AG04450 (cell line): ENCODE data around the gene IL16. TPM values are rescaled to one million over a fixed set of nuclear protein-coding genes. Genes with fewer than 3 reads are reported as not detected.
A peak's percentile ranks its signal among the peaks of the same experiment; 100 is the strongest.

Source experiments
- CTCF ChIA-PET: fragments of 300-600, 350-600 bp; formaldehyde crosslinking; extraction: SDS; loops from one replicate; lab custom pipeline; 2022; ENCODE audit warnings: antibody characterized with exemption, inconsistent platforms; lab: Charles Lee
- POLR2A ChIA-PET: fragments of 350-600 bp; formaldehyde crosslinking; extraction: SDS; loops from one replicate; lab custom pipeline; 2021; ENCODE audit warnings: antibody characterized with exemption, inconsistent platforms; lab: Yijun Ruan, JAX
- DNase-seq: peaks from one replicate; pipeline ENCODE4 v3.0.0-alpha.2; 2011; ENCODE audit warnings: low read depth, low spot score
- H3K27ac ChIP-seq: one replicate; pipeline ENCODE4 v1.5.1; 2012; ENCODE audit warnings: low read depth, low read length, control low read depth
- H3K27me3 ChIP-seq: one replicate; pipeline ENCODE4 v1.6.0; 2012; ENCODE audit warnings: low read length; ENCODE audit not compliant: control insufficient read depth, insufficient read depth
- H3K4me3 ChIP-seq: 2 replicates; pipeline ENCODE4 v1.5.1; 2011; ENCODE audit warnings: mild to moderate bottlenecking, low read depth, low read length, control low read depth
- H3K9me3 ChIP-seq: 2 replicates; pipeline ENCODE4 v1.5.1; 2012; ENCODE audit warnings: low read length; ENCODE audit not compliant: control insufficient read depth, insufficient read depth
- polyA plus RNA-seq: library from polyadenylated mRNA; depleted of rRNA; stranded (reverse); fragments of >200 nt; gene quantifications from 2 replicates; pipeline ENCODE4 v1.2.3, GENCODE V29; 2011
- TF ChIP-seq, protein P1 (sequence below): IDR thresholded peaks from 2 replicates; pipeline ENCODE4 v1.5.1; 2011; ENCODE audit warnings: low read depth, low read length, control low read depth, inconsistent platforms

IL16 gene
- polyA plus RNA-seq, 1 experiment, result 3.8 TPM

DNA sequence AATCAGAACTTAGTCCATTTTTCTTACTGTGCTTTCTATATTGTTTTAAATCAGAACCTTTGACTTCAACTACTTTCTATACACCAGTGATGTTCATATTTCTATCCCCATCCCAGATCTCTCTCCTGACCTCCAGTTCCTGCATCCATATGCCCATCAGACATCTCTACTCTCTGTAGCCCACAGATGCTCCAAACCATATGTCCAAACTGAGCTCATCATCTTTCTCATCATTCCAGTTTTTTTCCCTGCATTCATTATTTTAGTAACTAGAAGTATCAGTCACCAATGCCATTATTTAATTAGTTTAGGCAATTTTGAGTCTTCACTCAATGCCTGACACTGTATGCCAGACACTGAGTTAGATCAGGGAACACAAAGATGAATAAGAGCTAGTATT, 25.4 kb upstream of the IL16 start:
- Histone ChIP-seq H3K27ac (no peak overlapping the region), H3K4me3 (no peak overlapping the region), H3K9me3 (no peaks in the 10 kb centered on the region), H3K27me3 (peaks cover 2% of the 10 kb centered on the region)
- no peak for DNase-seq
- POLR2A ChIA-PET, result no interaction called here
- CTCF ChIA-PET, result interaction anchor here (0.9 to 1.9 kb wide), 4 partner anchors 11 to 95 kb away, joined by 3 to 11 read pairs (median 4); no protein-coding TSS in a partner anchor
- TF ChIP-seq, protein P1, sequence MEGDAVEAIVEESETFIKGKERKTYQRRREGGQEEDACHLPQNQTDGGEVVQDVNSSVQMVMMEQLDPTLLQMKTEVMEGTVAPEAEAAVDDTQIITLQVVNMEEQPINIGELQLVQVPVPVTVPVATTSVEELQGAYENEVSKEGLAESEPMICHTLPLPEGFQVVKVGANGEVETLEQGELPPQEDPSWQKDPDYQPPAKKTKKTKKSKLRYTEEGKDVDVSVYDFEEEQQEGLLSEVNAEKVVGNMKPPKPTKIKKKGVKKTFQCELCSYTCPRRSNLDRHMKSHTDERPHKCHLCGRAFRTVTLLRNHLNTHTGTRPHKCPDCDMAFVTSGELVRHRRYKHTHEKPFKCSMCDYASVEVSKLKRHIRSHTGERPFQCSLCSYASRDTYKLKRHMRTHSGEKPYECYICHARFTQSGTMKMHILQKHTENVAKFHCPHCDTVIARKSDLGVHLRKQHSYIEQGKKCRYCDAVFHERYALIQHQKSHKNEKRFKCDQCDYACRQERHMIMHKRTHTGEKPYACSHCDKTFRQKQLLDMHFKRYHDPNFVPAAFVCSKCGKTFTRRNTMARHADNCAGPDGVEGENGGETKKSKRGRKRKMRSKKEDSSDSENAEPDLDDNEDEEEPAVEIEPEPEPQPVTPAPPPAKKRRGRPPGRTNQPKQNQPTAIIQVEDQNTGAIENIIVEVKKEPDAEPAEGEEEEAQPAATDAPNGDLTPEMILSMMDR, result no peak

DNA sequence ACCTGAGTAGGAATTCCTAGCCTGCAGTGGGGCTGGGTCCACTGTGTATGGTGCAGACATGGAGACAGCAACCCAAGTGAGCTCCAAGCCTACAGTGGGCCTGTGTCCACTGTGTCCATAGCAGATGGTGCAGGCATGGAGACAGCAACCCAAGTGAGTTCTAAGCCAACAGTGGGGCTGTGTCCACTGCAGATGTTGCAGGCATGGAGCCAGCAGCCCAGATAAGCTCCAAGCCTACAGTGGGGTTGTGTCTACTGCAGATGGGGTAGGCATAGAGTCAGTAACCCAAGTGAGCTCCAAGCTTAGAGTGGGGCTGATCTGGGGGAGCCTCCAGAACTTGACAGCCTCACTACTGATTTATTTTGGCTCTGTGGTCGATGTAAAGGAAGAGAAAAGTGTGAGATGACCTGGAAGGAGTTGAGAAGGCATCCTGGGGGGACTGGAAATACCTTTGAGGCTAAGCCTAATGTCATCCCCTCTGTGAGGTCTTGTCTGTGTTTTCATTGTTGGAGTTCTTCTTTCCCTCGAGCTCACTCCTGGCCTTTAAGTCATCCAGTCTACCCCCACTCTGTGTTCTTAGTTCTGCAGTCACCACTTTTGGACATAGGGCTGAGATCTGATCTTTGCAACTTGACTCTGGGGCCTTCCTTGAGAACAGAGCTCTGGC, 22.4 kb upstream of the IL16 start:
- H3K27me3 ChIP-seq, result peaks cover 2% of the 10 kb centered on the region
- DNase-seq, result no peak
- no peak overlapping the region for H3K4me3 ChIP-seq
- no peak overlapping the region for H3K27ac ChIP-seq
- ChIA-PET CTCF (interaction anchor here (0.7 to 3.4 kb wide), 6 partner anchors 8 to 92 kb away, joined by 3 to 21 read pairs (median 4); no protein-coding TSS in a partner anchor), POLR2A (interaction anchor here (0.6 to 1.4 kb wide), 4 partner anchors 14 to 54 kb away, joined by 3 to 4 read pairs (median 4); no protein-coding TSS in a partner anchor)
- TF ChIP-seq, protein P1, result no peak
- no peaks in the 10 kb centered on the region; the same call in 1 of the 2 replicates for H3K9me3 ChIP-seq

DNA sequence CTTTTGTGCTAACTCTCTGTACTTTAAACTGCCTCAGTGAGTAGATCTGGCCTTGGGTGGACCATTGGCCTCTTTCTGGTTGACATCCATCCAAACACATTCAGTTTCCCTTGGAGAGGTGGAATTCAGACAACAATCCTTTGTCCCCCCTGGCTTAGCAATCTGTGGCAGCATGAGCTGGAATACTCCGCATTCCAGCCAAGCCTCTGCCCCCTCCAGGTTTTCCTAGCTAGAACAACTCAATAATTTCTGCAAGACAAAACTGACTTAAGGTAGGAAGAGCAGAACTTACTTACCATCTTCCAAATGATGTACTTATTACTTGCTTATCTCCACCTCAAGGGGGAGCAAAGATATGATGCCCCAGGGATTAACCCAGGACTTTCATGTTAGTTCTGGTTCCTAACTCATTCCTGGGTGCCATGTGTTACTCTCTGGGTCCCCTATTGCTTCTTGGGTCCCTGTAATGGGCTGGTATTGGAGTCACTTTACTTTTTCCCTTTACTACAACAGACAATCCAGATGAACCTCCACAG, 21.8 kb upstream of the IL16 start:
- H3K4me3 ChIP-seq, result no peak overlapping the region
- no peak for DNase-seq
- no peak overlapping the region for H3K27ac ChIP-seq
- ChIA-PET CTCF (interaction anchor here (0.8 to 3.4 kb wide), 5 partner anchors 7 to 92 kb away, joined by 3 to 21 read pairs (median 5); no protein-coding TSS in a partner anchor), POLR2A (interaction anchor here (0.6 to 1.0 kb wide), 2 partner anchors 14 to 46 kb away, joined by 3 to 4 read pairs; no protein-coding TSS in a partner anchor)
- peaks cover 2% of the 10 kb centered on the region for H3K27me3 ChIP-seq
- no peaks in the 10 kb centered on the region; the same call in 1 of the 2 replicates for H3K9me3 ChIP-seq
- TF ChIP-seq, protein P1, result peak; percentile 10; the same call in 1 of the 2 replicates

DNA sequence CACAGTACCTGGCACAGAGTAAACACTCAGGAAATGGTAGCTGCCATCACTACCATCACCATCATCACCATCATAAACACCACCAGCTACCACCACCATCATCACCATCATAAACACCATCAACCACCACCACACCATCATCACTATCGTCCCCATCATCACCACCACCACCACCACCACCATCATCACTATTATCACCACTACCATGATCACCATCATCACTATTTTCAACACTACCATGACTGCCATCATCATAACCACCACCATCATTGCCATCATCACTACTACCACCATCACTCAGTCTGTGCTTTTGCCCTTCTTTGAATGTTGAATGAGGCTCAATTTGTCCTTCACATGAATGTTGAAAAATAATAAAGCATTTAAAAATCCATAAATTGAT, 21.2 kb upstream of the IL16 start:
- POLR2A ChIA-PET, result no interaction called here
- Histone ChIP-seq H3K4me3 (no peak overlapping the region), H3K27me3 (peaks cover 2% of the 10 kb centered on the region), H3K9me3 (no peaks in the 10 kb centered on the region; the same call in 1 of the 2 replicates), H3K27ac (no peak overlapping the region)
- CTCF ChIA-PET, result interaction anchor here (3.4 kb wide), 1 partner anchor 91 kb away, joined by 21 read pairs; no protein-coding TSS in a partner anchor
- no peak for DNase-seq
- TF ChIP-seq, protein P1, result no peak
